Caco-2 (cell line): ENCODE results near the gene LRRK1. TPM values are rescaled to one million over a fixed set of nuclear protein-coding genes. Genes with fewer than 3 reads are reported as not detected.

Source experiments
- BruUV-seq: library from RNA; stranded (reverse); fragments of 400-500 nt; replicated peaks from 2 replicates; lab custom pipeline; 2021; lab: Mats Ljungman, UMichigan
- CTCF ChIA-PET: fragments of 300-600 bp; sonication (Branson Sonifier 250); formaldehyde crosslinking; loops from one replicate; lab custom pipeline; 2022; ENCODE audit warnings: antibody characterized with exemption; lab: Charles Lee
- POLR2A ChIA-PET: fragments of 300-600 bp; sonication (Branson Sonifier 250); formaldehyde crosslinking; loops from one replicate; lab custom pipeline; 2022; ENCODE audit warnings: antibody characterized with exemption; lab: Charles Lee
- DNase-seq, 2 experiments: peaks; one replicate each; pipeline versions ENCODE4 v3.0.0 to v3.0.0-alpha.2; 2020 to 2022
- H3K27me3 ChIP-seq: replicated peaks from 2 replicates; pipeline ENCODE4 v1.6.0; 2011; ENCODE audit warnings: low read length; ENCODE audit not compliant: control insufficient read depth, insufficient read depth
- H3K36me3 ChIP-seq: 2 replicates; pipeline ENCODE4 v1.5.1; 2011; ENCODE audit warnings: low read length; ENCODE audit not compliant: control insufficient read depth, insufficient read depth
- H3K4me1 ChIP-seq: fragments of 250-450 bp; sonication (Bioruptor Pico); 2 replicates; pipeline ENCODE4 v1.5.1; 2020; ENCODE audit warnings: mild to moderate bottlenecking
- H3K4me3 ChIP-seq: 2 replicates; pipeline ENCODE4 v1.5.1; 2011; ENCODE audit warnings: low read depth, mild to moderate bottlenecking, control low read depth, low read length
- H3K9me3 ChIP-seq: fragments of 250-450 bp; sonication (Bioruptor Pico); 2 replicates; pipeline ENCODE4 v1.5.1; 2020; ENCODE audit warnings: mild to moderate bottlenecking, moderate library complexity
- H3K27ac Mint-ChIP-seq: one replicate; pipeline ENCODE4 v1.8.0; 2022; ENCODE audit warnings: mixed read lengths; ENCODE audit not compliant: unreplicated experiment
- H3K27me3 Mint-ChIP-seq: one replicate; pipeline ENCODE4 v1.8.0; 2022; ENCODE audit warnings: mixed read lengths; ENCODE audit not compliant: insufficient read depth, unreplicated experiment
- H3K36me3 Mint-ChIP-seq: one replicate; pipeline ENCODE4 v1.8.0; 2022; ENCODE audit warnings: mild to moderate bottlenecking, mixed read lengths; ENCODE audit not compliant: insufficient read depth, unreplicated experiment
- H3K4me1 Mint-ChIP-seq: one replicate; pipeline ENCODE4 v1.8.0; 2022; ENCODE audit warnings: low read depth, mixed read lengths; ENCODE audit not compliant: unreplicated experiment
- H3K4me3 Mint-ChIP-seq: one replicate; pipeline ENCODE4 v1.8.0; 2022; ENCODE audit warnings: mild to moderate bottlenecking, moderate library complexity, mixed read lengths; ENCODE audit not compliant: unreplicated experiment
- H3K9me3 Mint-ChIP-seq: one replicate; pipeline ENCODE4 v1.8.0; 2022; ENCODE audit warnings: mixed read lengths; ENCODE audit not compliant: unreplicated experiment
- intact Hi-C: fragments of 100-400 bp; cut with micrococcal nuclease; formaldehyde crosslinking; loops from one replicate; pipeline ENCODE4 v1.10.0; 2022; ENCODE audit not compliant: unreplicated experiment
- total RNA-seq: library from RNA; stranded (reverse); gene quantifications from 2 replicates; pipeline ENCODE4 v1.2.3, GENCODE V29; 2022
- TF ChIP-seq, protein P1 (sequence below), 2 experiments: fragments of 200-600 bp in 1 of 2; IDR thresholded peaks; 1 replicate in 1 of 2; 2 replicates in 1 of 2; pipeline versions ENCODE4 v1.5.1 to v1.8.0; 2011 to 2022; ENCODE audit warnings: antibody characterized with exemption in 1 of 2, control low read depth in 1 of 2, inconsistent platforms in 1 of 2, low read depth in 1 of 2, low read length in 1 of 2, mild to moderate bottlenecking in 1 of 2, moderate library complexity in 1 of 2; ENCODE audit not compliant: insufficient read depth in 1 of 2, severe bottlenecking in 1 of 2, unreplicated experiment in 1 of 2

The LRRK1 gene
- total RNA-seq, 1 experiment from 2014 or later: 12.0 TPM

- peaks cover 5% of the 10 kb centered on the region for H3K36me3 Mint-ChIP-seq
- intact Hi-C loops: no loop called here
- no peaks in the 10 kb centered on the region for H3K27me3 Mint-ChIP-seq
- H3K9me3 Mint-ChIP-seq: peaks cover 12% of the 10 kb centered on the region
- Histone ChIP-seq H3K36me3 (no peaks in the 10 kb centered on the region), H3K4me1 (peaks cover 2% of the 10 kb centered on the region), H3K27me3 (no peaks in the 10 kb centered on the region), H3K4me3 (no peak overlapping the region), H3K9me3 (no peaks in the 10 kb centered on the region)
- no peak overlapping the region for H3K27ac Mint-ChIP-seq
- H3K4me3 Mint-ChIP-seq: no peak overlapping the region
- TF ChIP-seq, protein P1, sequence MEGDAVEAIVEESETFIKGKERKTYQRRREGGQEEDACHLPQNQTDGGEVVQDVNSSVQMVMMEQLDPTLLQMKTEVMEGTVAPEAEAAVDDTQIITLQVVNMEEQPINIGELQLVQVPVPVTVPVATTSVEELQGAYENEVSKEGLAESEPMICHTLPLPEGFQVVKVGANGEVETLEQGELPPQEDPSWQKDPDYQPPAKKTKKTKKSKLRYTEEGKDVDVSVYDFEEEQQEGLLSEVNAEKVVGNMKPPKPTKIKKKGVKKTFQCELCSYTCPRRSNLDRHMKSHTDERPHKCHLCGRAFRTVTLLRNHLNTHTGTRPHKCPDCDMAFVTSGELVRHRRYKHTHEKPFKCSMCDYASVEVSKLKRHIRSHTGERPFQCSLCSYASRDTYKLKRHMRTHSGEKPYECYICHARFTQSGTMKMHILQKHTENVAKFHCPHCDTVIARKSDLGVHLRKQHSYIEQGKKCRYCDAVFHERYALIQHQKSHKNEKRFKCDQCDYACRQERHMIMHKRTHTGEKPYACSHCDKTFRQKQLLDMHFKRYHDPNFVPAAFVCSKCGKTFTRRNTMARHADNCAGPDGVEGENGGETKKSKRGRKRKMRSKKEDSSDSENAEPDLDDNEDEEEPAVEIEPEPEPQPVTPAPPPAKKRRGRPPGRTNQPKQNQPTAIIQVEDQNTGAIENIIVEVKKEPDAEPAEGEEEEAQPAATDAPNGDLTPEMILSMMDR (IDR thresholded peaks at IDR 0.05; ENCODE audit: insufficient read depth in 1 of 2, low read depth in 1 of 2, low read length in 1 of 2, severe bottlenecking in 1 of 2, unreplicated experiment in 1 of 2): no peak
- ChIA-PET CTCF (no interaction called here), POLR2A (no interaction called here)
- peaks cover 3% of the 10 kb centered on the region for H3K4me1 Mint-ChIP-seq
- no TSS peak for BruUV-seq
- DNase-seq: no peak
Observed at GRCh38 chr15:100980410-100981046, 61.4 kb downstream of the LRRK1 start.

DNA sequence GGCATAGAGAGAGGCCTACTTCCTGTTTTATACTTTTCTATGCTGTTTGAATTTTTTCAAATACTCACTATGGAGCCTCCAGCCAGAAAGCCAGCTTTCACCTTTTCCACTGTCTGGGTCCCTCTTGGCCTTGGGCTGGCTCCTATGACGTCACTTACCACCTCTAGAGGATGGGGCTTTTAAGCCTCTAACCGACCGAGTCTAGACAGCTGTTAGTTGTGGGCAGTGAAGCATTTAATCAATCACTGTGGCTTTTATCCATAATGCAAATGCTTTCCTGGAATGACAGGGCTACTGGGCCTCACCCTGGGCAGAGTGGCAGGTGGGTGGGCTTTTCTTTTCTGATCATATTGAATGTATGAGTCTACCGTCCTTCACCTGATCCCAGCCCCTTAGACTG lies 61.9 kb downstream of the LRRK1 start:
- Histone ChIP-seq H3K4me3 (no peak overlapping the region), H3K9me3 (no peaks in the 10 kb centered on the region), H3K4me1 (peaks cover 7% of the 10 kb centered on the region), H3K27me3 (no peaks in the 10 kb centered on the region), H3K36me3 (no peaks in the 10 kb centered on the region)
- ChIA-PET POLR2A (no interaction called here), CTCF (no interaction called here)
- no peak overlapping the region for H3K4me3 Mint-ChIP-seq
- intact Hi-C loops: no loop called here
- no peaks in the 10 kb centered on the region for H3K27me3 Mint-ChIP-seq
- TF ChIP-seq, protein P1 (IDR thresholded peaks at IDR 0.05; ENCODE audit: insufficient read depth in 1 of 2, low read depth in 1 of 2, low read length in 1 of 2, severe bottlenecking in 1 of 2, unreplicated experiment in 1 of 2): no peak
- H3K36me3 Mint-ChIP-seq: peaks cover 5% of the 10 kb centered on the region
- DNase-seq: no peak
- peaks cover 12% of the 10 kb centered on the region for H3K9me3 Mint-ChIP-seq
- no TSS peak for BruUV-seq
- peaks cover 9% of the 10 kb centered on the region for H3K4me1 Mint-ChIP-seq
- no peak overlapping the region for H3K27ac Mint-ChIP-seq

GRCh38 chr15:100983221-100983620 lies 64.1 kb downstream of the LRRK1 start:
- ChIA-PET CTCF (no interaction called here), POLR2A (no interaction called here)
- Histone ChIP-seq H3K4me1 (peaks cover 23% of the 10 kb centered on the region), H3K4me3 (no peak overlapping the region), H3K36me3 (no peaks in the 10 kb centered on the region), H3K27me3 (no peaks in the 10 kb centered on the region), H3K9me3 (no peaks in the 10 kb centered on the region)
- H3K4me3 Mint-ChIP-seq: no peak overlapping the region
- peaks cover 19% of the 10 kb centered on the region for H3K4me1 Mint-ChIP-seq
- H3K27me3 Mint-ChIP-seq: no peaks in the 10 kb centered on the region
- no TSS peak for BruUV-seq
- TF ChIP-seq, protein P1 (IDR thresholded peaks at IDR 0.05; ENCODE audit: insufficient read depth in 1 of 2, low read depth in 1 of 2, low read length in 1 of 2, severe bottlenecking in 1 of 2, unreplicated experiment in 1 of 2): no peak
- peaks cover 12% of the 10 kb centered on the region for H3K9me3 Mint-ChIP-seq
- intact Hi-C loops: no loop called here
- no peak overlapping the region for H3K27ac Mint-ChIP-seq
- no peak for DNase-seq
- H3K36me3 Mint-ChIP-seq: peaks cover 5% of the 10 kb centered on the region
